Natural killer cell (primary cell): ENCODE data around the gene KAT6B. TPM values are rescaled to one million over a fixed set of nuclear protein-coding genes. Genes with fewer than 3 reads are reported as not detected.

Source experiments
- ATAC-seq, 3 donors: fragments of 150-1000 bp in 2 of 3; fragments of 200-7000 bp in 1 of 3; cut with Tn5 transposase; 1 replicate in 1 of 3; 2 replicates in 2 of 3; pipeline ENCODE4 v1.10.0; 2021; ENCODE audit warnings: mild to moderate bottlenecking in 2 of 3, moderate library complexity in 2 of 3
- DNase-seq, 2 donors: peaks; one replicate each; pipeline versions ENCODE4 v3.0.0 to v3.0.0-alpha.2; 2013 to 2021; ENCODE audit warnings: mixed read lengths in 1 of 2
- H3K27ac ChIP-seq: one replicate; pipeline ENCODE4 v1.5.1; 2013; ENCODE audit warnings: mild to moderate bottlenecking, low read length
- H3K27me3 ChIP-seq: one replicate; pipeline ENCODE4 v1.6.1; 2013; ENCODE audit warnings: low read length; ENCODE audit not compliant: control insufficient read depth, insufficient read depth
- H3K36me3 ChIP-seq: one replicate; pipeline ENCODE4 v1.6.1; 2013; ENCODE audit warnings: low read length; ENCODE audit not compliant: control insufficient read depth, insufficient read depth
- H3K4me1 ChIP-seq: one replicate; pipeline ENCODE4 v1.6.1; 2013; ENCODE audit warnings: low read length; ENCODE audit not compliant: control insufficient read depth, insufficient read depth
- H3K4me3 ChIP-seq: one replicate; pipeline ENCODE4 v1.5.1; 2013; ENCODE audit warnings: low read length
- H3K9me3 ChIP-seq: one replicate; pipeline ENCODE4 v1.6.1; 2013; ENCODE audit warnings: low read length; ENCODE audit not compliant: control insufficient read depth, insufficient read depth
- H3K27ac Mint-ChIP-seq, 2 donors: one replicate each; pipeline ENCODE4 v1.8.0; 2022; ENCODE audit warnings: mild to moderate bottlenecking in 2 of 2, mixed read lengths in 2 of 2, moderate library complexity in 1 of 2
- H3K27me3 Mint-ChIP-seq, 2 donors: one replicate each; pipeline ENCODE4 v1.8.0; 2022; ENCODE audit warnings: low read depth in 2 of 2, mixed read lengths in 2 of 2
- H3K36me3 Mint-ChIP-seq: one replicate; pipeline ENCODE4 v1.8.0; 2022; ENCODE audit warnings: mixed read lengths
- H3K4me1 Mint-ChIP-seq, 2 donors: one replicate each; pipeline ENCODE4 v1.8.0; 2022; ENCODE audit warnings: mixed read lengths in 2 of 2
- H3K4me3 Mint-ChIP-seq: one replicate; pipeline ENCODE4 v1.8.0; 2022; ENCODE audit warnings: mild to moderate bottlenecking, moderate library complexity, mixed read lengths
- H3K9me3 Mint-ChIP-seq, 2 donors: one replicate each; pipeline ENCODE4 v1.8.0; 2022; ENCODE audit warnings: mixed read lengths in 2 of 2
- CTCF ChIP-seq: fragments of 200-600 bp; IDR thresholded peaks from one replicate; pipeline ENCODE4 v1.8.0; 2022; ENCODE audit warnings: antibody characterized with exemption
- WGBS: methylation state at CpG from one replicate; pipeline ENCODE4 v1.1.7; 2013; ENCODE audit warnings: missing lambda C conversion rate; ENCODE audit not compliant: insufficient coverage; 5-methylcytosine and 5-hydroxymethylcytosine counted together
- intact Hi-C: fragments of 100-400 bp; cut with micrococcal nuclease; formaldehyde crosslinking; loops from one replicate; pipeline ENCODE4 v1.14.2; 2022
- total RNA-seq, 4 donors: library from RNA; stranded (reverse); fragments of 120-200 nt in 1 of 4; gene quantifications; one replicate each; pipeline versions ENCODE4 v1.2.3 to v1.2.4, GENCODE V29; 2013 to 2022

Gene KAT6B
- total RNA-seq, 3 donors from 2014 or later (not counting 1 experiment from before 2014, with no cell fraction given), result 117 to 133 (median 121) TPM

- Histone ChIP-seq H3K4me1 (peaks cover 20% of the 10 kb centered on the region), H3K27me3 (no peaks in the 10 kb centered on the region), H3K36me3 (no peaks in the 10 kb centered on the region), H3K4me3 (no peak overlapping the region), H3K27ac (no peak overlapping the region), H3K9me3 (no peaks in the 10 kb centered on the region)
- no peak for TF ChIP-seq CTCF
- peak overlapping the region; percentile 74 to 94 for H3K27ac Mint-ChIP-seq
- peak overlapping the region; percentile 85 for H3K4me3 Mint-ChIP-seq
- H3K36me3 Mint-ChIP-seq, result no peaks in the 10 kb centered on the region
- WGBS, result 70% methylated on average over 3 of the region's 3 CpGs
- ATAC-seq (no peak), DNase-seq (no peak)
- H3K27me3 Mint-ChIP-seq, result no peaks in the 10 kb centered on the region
- H3K9me3 Mint-ChIP-seq, result no peaks in the 10 kb centered on the region
- intact Hi-C loops, result no loop called here
- H3K4me1 Mint-ChIP-seq, result peaks cover 27 to 29% of the 10 kb centered on the region in 2 donors
These were observed 3.8 kb upstream of the KAT6B start for GRCh38 chr10:74822521-74823089.

DNA sequence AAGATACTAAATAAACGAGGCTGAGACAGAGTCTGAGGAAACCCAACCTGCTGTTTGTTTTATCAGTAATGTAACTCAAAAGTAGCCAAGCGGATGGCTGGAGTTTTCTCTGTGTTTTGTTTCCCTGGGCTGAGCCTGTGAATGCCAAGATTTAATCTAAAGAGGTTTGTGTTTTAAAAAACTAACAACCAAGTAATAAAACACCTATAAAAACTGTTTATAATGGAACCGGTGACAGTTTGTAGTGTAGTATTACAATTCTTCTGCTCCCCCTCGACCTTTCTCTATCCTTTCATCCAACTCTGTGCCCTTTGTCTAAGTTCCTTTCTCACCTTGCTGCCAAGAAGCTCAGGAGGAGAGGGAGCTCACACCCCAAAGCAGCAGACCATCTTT is 2.6 kb upstream of the KAT6B start:
- Histone ChIP-seq H3K27ac (peak overlapping the region; percentile 73), H3K9me3 (no peaks in the 10 kb centered on the region), H3K4me3 (no peak overlapping the region), H3K27me3 (no peaks in the 10 kb centered on the region), H3K4me1 (peaks cover 24% of the 10 kb centered on the region), H3K36me3 (no peaks in the 10 kb centered on the region)
- H3K36me3 Mint-ChIP-seq, result no peaks in the 10 kb centered on the region
- ATAC-seq (no peak), DNase-seq (no peak)
- H3K4me3 Mint-ChIP-seq, result peak overlapping the region; percentile 85
- no peak for TF ChIP-seq CTCF
- WGBS, result 87% methylated on average over 2 of the region's 4 CpGs
- peak overlapping the region; percentile 74 to 94 for H3K27ac Mint-ChIP-seq
- H3K9me3 Mint-ChIP-seq, result no peaks in the 10 kb centered on the region
- H3K27me3 Mint-ChIP-seq, result no peaks in the 10 kb centered on the region
- peaks cover 37 to 39% of the 10 kb centered on the region in 2 donors for H3K4me1 Mint-ChIP-seq
- intact Hi-C loops, result no loop called here

DNA sequence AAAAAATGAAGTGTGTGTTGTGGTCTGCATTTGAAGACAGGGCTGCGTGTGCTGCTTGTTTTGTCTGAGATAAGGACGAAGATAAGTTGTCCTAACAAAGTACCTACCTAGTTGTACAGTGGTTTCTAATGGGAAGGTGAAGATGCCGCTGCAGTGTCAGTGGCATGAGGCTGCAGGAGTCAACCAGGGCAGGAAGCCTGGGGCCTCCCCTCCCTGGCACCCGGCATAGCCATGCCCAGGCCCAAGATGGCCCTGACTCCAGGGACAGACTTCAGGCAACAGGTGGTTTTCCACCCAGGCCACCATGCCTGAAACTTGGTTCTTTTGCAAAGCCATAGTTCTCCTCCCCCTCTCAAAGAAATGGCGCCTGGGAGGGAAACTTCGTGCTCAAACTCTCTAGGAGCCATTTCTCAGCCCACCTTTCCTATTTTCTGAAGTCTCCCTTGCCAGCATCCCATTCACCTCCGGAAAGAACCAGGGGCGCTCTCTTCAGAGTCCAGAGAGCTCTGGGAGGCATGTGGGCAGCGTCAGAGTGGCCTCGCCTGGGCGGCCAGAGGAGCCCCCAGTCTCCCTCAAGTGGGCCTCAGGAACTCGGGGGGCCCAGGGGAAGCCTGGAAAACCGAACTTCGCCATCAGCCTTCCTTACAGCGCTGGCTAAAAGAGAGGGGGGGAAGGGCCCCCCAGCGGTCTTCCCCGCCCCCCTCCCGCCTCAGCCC is 2.1 kb upstream of the KAT6B start:
- H3K27ac Mint-ChIP-seq, result peak overlapping the region; percentile 74 to 94
- no peaks in the 10 kb centered on the region for H3K9me3 Mint-ChIP-seq
- no peaks in the 10 kb centered on the region for H3K9me3 ChIP-seq
- DNase-seq (peak in 1 of 2 donors; percentile 56), ATAC-seq (no peak)
- intact Hi-C loops, result no loop called here
- TF ChIP-seq CTCF, result no peak
- H3K36me3 Mint-ChIP-seq, result no peaks in the 10 kb centered on the region
- H3K4me1 Mint-ChIP-seq, result peaks cover 43 to 44% of the 10 kb centered on the region in 2 donors
- no peaks in the 10 kb centered on the region for H3K27me3 ChIP-seq
- H3K4me3 Mint-ChIP-seq, result peak overlapping the region; percentile 85
- no peaks in the 10 kb centered on the region for H3K36me3 ChIP-seq
- WGBS, result 18% methylated on average over 15 of the region's 18 CpGs
- peak overlapping the region; percentile 73 for H3K27ac ChIP-seq
- peaks cover 24% of the 10 kb centered on the region for H3K4me1 ChIP-seq
- H3K4me3 ChIP-seq, result peak overlapping the region; percentile 81
- H3K27me3 Mint-ChIP-seq, result no peaks in the 10 kb centered on the region
